ENCODE data around the gene MYMK. TPM values are rescaled to one million over a fixed set of nuclear protein-coding genes. Genes with fewer than 3 reads are reported as not detected.

MYMK gene
- total and polyA plus RNA-seq, 2 experiments from 2014 or later: not detected

GRCh38 chr9:133545494-133546286 lies 20.9 kb upstream of the MYMK start:
- H3K4me3 ChIP-seq: no peak overlapping the region
- DNase-seq (ENCODE audit: low spot score): no peak
- H3K9me2 ChIP-seq (ENCODE audit: insufficient read depth): no peaks in the 10 kb centered on the region
- TF ChIP-seq JUNB (IDR thresholded peaks at IDR 0.05; ENCODE audit: unreplicated experiment) (no peak), NANOG (IDR thresholded peaks at IDR 0.05; ENCODE audit: borderline replicate concordance) (no peak), CREB1 (CRISPR knock-in tag; IDR thresholded peaks at IDR 0.05; ENCODE audit: low read depth) (no peak), ZNF331 (CRISPR knock-in tag; IDR thresholded peaks at IDR 0.05; ENCODE audit: low read depth) (no peak), EZH2 (IDR thresholded peaks at IDR 0.05; ENCODE audit: low read depth, unreplicated experiment) (no peak), STAT1 (IDR thresholded peaks at IDR 0.05; ENCODE audit: unreplicated experiment) (no peak), EZH2phosphoT487 (IDR thresholded peaks at IDR 0.05; ENCODE audit: unreplicated experiment) (no peak), REST (IDR thresholded peaks at IDR 0.05; ENCODE audit: unreplicated experiment) (no peak)
- TF ChIP-seq, protein P1, sequence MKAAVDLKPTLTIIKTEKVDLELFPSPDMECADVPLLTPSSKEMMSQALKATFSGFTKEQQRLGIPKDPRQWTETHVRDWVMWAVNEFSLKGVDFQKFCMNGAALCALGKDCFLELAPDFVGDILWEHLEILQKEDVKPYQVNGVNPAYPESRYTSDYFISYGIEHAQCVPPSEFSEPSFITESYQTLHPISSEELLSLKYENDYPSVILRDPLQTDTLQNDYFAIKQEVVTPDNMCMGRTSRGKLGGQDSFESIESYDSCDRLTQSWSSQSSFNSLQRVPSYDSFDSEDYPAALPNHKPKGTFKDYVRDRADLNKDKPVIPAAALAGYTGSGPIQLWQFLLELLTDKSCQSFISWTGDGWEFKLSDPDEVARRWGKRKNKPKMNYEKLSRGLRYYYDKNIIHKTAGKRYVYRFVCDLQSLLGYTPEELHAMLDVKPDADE (IDR thresholded peaks at IDR 0.05): no peak
- no peak overlapping the region for H2AFZ ChIP-seq
- Mint-ChIP-seq H3K9me3 (no peaks in the 10 kb centered on the region), H3K27me3 (ENCODE audit: insufficient read depth, low read depth, poor library complexity) (peaks cover 6% of the 10 kb centered on the region), H3K4me3 (no peak overlapping the region), H3K4me1 (peaks cover 4% of the 10 kb centered on the region), H3K27ac (no peak overlapping the region), H3K36me3 (ENCODE audit: low read depth) (no peaks in the 10 kb centered on the region; the same call in 2 of the 3 replicates)
- no peak overlapping the region for H3K4me2 ChIP-seq
- no peaks in the 10 kb centered on the region for H3F3A ChIP-seq (replicated peaks; ENCODE audit: low read depth)
- no peak for ATAC-seq
- no peaks in the 10 kb centered on the region for H3K4me1 ChIP-seq (ENCODE audit: insufficient read depth)
- H4K20me1 ChIP-seq (replicated peaks; ENCODE audit: insufficient read depth): no peaks in the 10 kb centered on the region
- H3K79me2 ChIP-seq (replicated peaks; ENCODE audit: insufficient read depth): no peaks in the 10 kb centered on the region
- no peaks in the 10 kb centered on the region for H3K27me3 ChIP-seq (ENCODE audit: insufficient read depth)
- H3K27ac ChIP-seq (ENCODE audit: low read depth): no peak overlapping the region
- H3K36me3 ChIP-seq (ENCODE audit: insufficient read depth): no peaks in the 10 kb centered on the region

DNA sequence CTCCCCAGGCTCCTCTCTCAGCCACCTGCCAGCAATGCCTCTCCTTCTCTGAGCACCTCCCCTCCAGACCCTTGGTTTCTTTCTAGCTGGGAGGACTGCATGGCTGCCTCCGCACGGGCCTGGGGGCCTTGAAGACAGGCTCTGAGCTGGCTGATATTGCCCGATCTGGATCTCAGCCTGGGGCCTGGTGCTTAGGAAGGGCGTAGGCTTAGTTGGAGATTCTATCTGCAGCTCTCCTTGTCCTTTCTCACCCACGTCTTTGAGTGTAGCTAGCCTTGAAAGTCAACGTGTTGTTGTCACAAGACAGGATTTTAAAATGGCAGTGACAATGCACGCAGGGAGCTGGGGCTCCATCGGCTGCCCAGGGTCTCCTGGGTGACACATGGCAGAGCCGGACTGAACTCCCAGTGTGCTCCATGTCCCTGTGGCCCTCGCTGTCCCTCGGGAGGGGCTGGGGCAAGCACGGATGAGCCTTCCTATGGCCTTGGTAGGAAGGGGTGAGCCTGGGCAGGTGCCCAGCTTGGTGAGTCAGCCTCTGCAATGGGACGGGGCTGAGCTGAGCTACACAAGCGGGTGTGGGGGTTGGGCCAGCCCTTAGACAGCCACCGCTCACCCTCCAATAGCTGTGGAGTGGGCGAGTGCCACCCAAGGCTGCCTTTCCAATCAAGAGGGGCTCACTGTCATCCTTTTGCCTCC lies 19.2 kb upstream of the MYMK start:
- Histone ChIP-seq H3K4me1 (ENCODE audit: insufficient read depth) (no peaks in the 10 kb centered on the region; the same call in 1 of the 2 replicates), H3K27me3 (ENCODE audit: insufficient read depth) (no peaks in the 10 kb centered on the region), H3K4me3 (no peak overlapping the region), H3F3A (replicated peaks; ENCODE audit: low read depth) (no peaks in the 10 kb centered on the region), H3K4me2 (no peak overlapping the region), H3K27ac (ENCODE audit: low read depth) (no peak overlapping the region), H4K20me1 (replicated peaks; ENCODE audit: insufficient read depth) (no peaks in the 10 kb centered on the region), H2AFZ (no peak overlapping the region), H3K9me2 (ENCODE audit: insufficient read depth) (no peaks in the 10 kb centered on the region), H3K79me2 (replicated peaks; ENCODE audit: insufficient read depth) (no peaks in the 10 kb centered on the region), H3K36me3 (ENCODE audit: insufficient read depth) (no peaks in the 10 kb centered on the region)
- Mint-ChIP-seq H3K9me3 (no peaks in the 10 kb centered on the region), H3K27me3 (ENCODE audit: insufficient read depth, low read depth, poor library complexity) (peaks cover 7% of the 10 kb centered on the region), H3K4me1 (peaks cover 18% of the 10 kb centered on the region), H3K4me3 (no peak overlapping the region), H3K36me3 (ENCODE audit: low read depth) (no peaks in the 10 kb centered on the region; the same call in 2 of the 3 replicates), H3K27ac (no peak overlapping the region)
- ATAC-seq (no peak), DNase-seq (ENCODE audit: low spot score) (no peak)
- TF ChIP-seq ZNF114 (CRISPR knock-in tag; IDR thresholded peaks at IDR 0.05) (no peak), POLR2AphosphoS5 (IDR thresholded peaks at IDR 0.05; ENCODE audit: low read depth) (no peak), ZNF331 (CRISPR knock-in tag; IDR thresholded peaks at IDR 0.05; ENCODE audit: low read depth) (no peak)

Measured in GM23338 (cell line).